ES-I3 (cell line): ENCODE results near the gene BICDL2.

Source experiments
- H3K36me3 ChIP-seq: 2 replicates; pipeline ENCODE4 v1.6.1; 2013; ENCODE audit warnings: mild to moderate bottlenecking, low read length, control low read depth, moderate library complexity; ENCODE audit not compliant: insufficient read depth
- H3K4me1 ChIP-seq: 2 replicates; pipeline ENCODE4 v1.6.1; 2013; ENCODE audit warnings: mild to moderate bottlenecking, control low read depth, low read length; ENCODE audit not compliant: insufficient read depth
- H3K9ac ChIP-seq: 2 replicates; pipeline ENCODE4 v1.6.1; 2013; ENCODE audit warnings: low read depth, mild to moderate bottlenecking, low read length, moderate library complexity
- H3K9me3 ChIP-seq: 2 replicates; pipeline ENCODE4 v1.6.1; 2013; ENCODE audit warnings: mild to moderate bottlenecking, low read length, moderate library complexity; ENCODE audit not compliant: control insufficient read depth, insufficient read depth

The BICDL2 gene

GRCh38 chr16:3020247-3020603 lies 16.5 kb downstream of the BICDL2 start, which contains the start of gene TNFRSF12A:
TNFRSF12A (plus strand) TSS chr16:3020368; CDS start chr16:3020398, 30 bp downstream.
- no peaks in the 10 kb centered on the region for H3K9me3 ChIP-seq
- 0 out of 2 replicates have a peak, but pooled peaks cover 5% of the 10 kb centered on the region for H3K36me3 ChIP-seq
- peaks cover 4% of the 10 kb centered on the region; the same call in 1 of the 2 replicates for H3K4me1 ChIP-seq
- peak within 1 kb of the TSS; percentile 85 for H3K9ac ChIP-seq

- H3K9me3 ChIP-seq = no peaks in the 10 kb centered on the region
- peaks cover 4% of the 10 kb centered on the region; the same call in 1 of the 2 replicates for H3K4me1 ChIP-seq
- H3K9ac ChIP-seq = peak overlapping the region; percentile 62; the same call in 1 of the 2 replicates
- H3K36me3 ChIP-seq = peaks cover 8% of the 10 kb centered on the region; the same call in 1 of the 2 replicates
These were observed 17.0 kb downstream of the BICDL2 start for GRCh38 chr16:3019594-3020246.

GRCh38 chr16:3017794-3018506 lies 18.8 kb downstream of the BICDL2 start, which contains the start of gene CLDN6:
CLDN6 (minus strand) TSS chr16:3018183; CDS start chr16:3016021, 2,162 bp downstream.
- H3K4me1 ChIP-seq = peaks cover 19% of the 10 kb centered on the region; the same call in 1 of the 2 replicates
- H3K9me3 ChIP-seq = no peaks in the 10 kb centered on the region
- H3K9ac ChIP-seq = peak within 1 kb of the TSS; percentile 89
- H3K36me3 ChIP-seq = peaks cover 8% of the 10 kb centered on the region; the same call in 1 of the 2 replicates

GRCh38 chr16:3017344-3017743 lies 19.4 kb downstream of the BICDL2 start:
- Histone ChIP-seq H3K9me3 (no peaks in the 10 kb centered on the region), H3K4me1 (peaks cover 17% of the 10 kb centered on the region; the same call in 1 of the 2 replicates), H3K36me3 (peaks cover 8% of the 10 kb centered on the region; the same call in 1 of the 2 replicates), H3K9ac (peak overlapping the region; percentile 89)

- peaks cover 4% of the 10 kb centered on the region; the same call in 1 of the 2 replicates for H3K36me3 ChIP-seq
- no peak overlapping the region for H3K9ac ChIP-seq
- H3K4me1 ChIP-seq = peaks cover 25% of the 10 kb centered on the region; the same call in 1 of the 2 replicates
- no peaks in the 10 kb centered on the region for H3K9me3 ChIP-seq
These were observed 20.8 kb downstream of the BICDL2 start for GRCh38 chr16:3015865-3016521.

- peaks cover 33% of the 10 kb centered on the region; the same call in 1 of the 2 replicates for H3K4me1 ChIP-seq
- peaks cover 4% of the 10 kb centered on the region; the same call in 1 of the 2 replicates for H3K36me3 ChIP-seq
These were observed 21.8 kb downstream of the BICDL2 start for GRCh38 chr16:3014971-3015370.

GRCh38 chr16:3013998-3014690 lies 22.6 kb downstream of the BICDL2 start:
- H3K4me1 ChIP-seq = peaks cover 37% of the 10 kb centered on the region; the same call in 1 of the 2 replicates
- peaks cover 4% of the 10 kb centered on the region; the same call in 1 of the 2 replicates for H3K36me3 ChIP-seq
- no peaks in the 10 kb centered on the region for H3K9me3 ChIP-seq
- 0 out of 2 replicates have a peak overlapping the region, but pooled peaks have one; percentile 6 for H3K9ac ChIP-seq

More at GRCh38 chr16:3014971-3015370, 21.8 kb downstream of the BICDL2 start:
- H3K9ac ChIP-seq = no peak overlapping the region
- no peaks in the 10 kb centered on the region for H3K9me3 ChIP-seq

- H3K9me3 ChIP-seq = no peaks in the 10 kb centered on the region
- H3K9ac ChIP-seq = 0 out of 2 replicates have a peak overlapping the region, but pooled peaks have one; percentile 14
- peaks cover 43% of the 10 kb centered on the region; the same call in 1 of the 2 replicates for H3K4me1 ChIP-seq
- peaks cover 4% of the 10 kb centered on the region; the same call in 1 of the 2 replicates for H3K36me3 ChIP-seq
These were observed 23.2 kb downstream of the BICDL2 start for GRCh38 chr16:3013491-3013951.

GRCh38 chr16:3012828-3013420 lies 23.8 kb downstream of the BICDL2 start, which contains the start of gene CLDN9:
CLDN9 (plus strand) TSS chr16:3012923; CDS start chr16:3013363, 440 bp downstream.
- H3K4me1 ChIP-seq = peaks cover 45% of the 10 kb centered on the region; the same call in 1 of the 2 replicates
- peaks cover 4% of the 10 kb centered on the region; the same call in 1 of the 2 replicates for H3K36me3 ChIP-seq
- no peaks in the 10 kb centered on the region for H3K9me3 ChIP-seq
- peak within 1 kb of the TSS; percentile 45; the same call in 1 of the 2 replicates for H3K9ac ChIP-seq

- no peaks in the 10 kb centered on the region for H3K9me3 ChIP-seq
- peaks cover 4% of the 10 kb centered on the region; the same call in 1 of the 2 replicates for H3K36me3 ChIP-seq
- H3K4me1 ChIP-seq = peaks cover 52% of the 10 kb centered on the region
- H3K9ac ChIP-seq = peak overlapping the region; percentile 45; the same call in 1 of the 2 replicates
These were observed 24.5 kb downstream of the BICDL2 start for GRCh38 chr16:3012246-3012645.

GRCh38 chr16:3010510-3010909 lies 26.2 kb downstream of the BICDL2 start:
- Histone ChIP-seq H3K4me1 (peaks cover 59% of the 10 kb centered on the region), H3K9me3 (no peaks in the 10 kb centered on the region), H3K9ac (no peak overlapping the region)

GRCh38 chr16:3009568-3010390 lies 27.0 kb downstream of the BICDL2 start:
- Histone ChIP-seq H3K9ac (peak overlapping the region; percentile 34), H3K4me1 (peaks cover 59% of the 10 kb centered on the region), H3K36me3 (peaks cover under 1% of the 10 kb centered on the region; the same call in 1 of the 2 replicates), H3K9me3 (no peaks in the 10 kb centered on the region)

More at GRCh38 chr16:3010510-3010909, 26.2 kb downstream of the BICDL2 start:
- H3K36me3 ChIP-seq = peaks cover 4% of the 10 kb centered on the region; the same call in 1 of the 2 replicates
